Neural cell (in vitro differentiated cells): Measurements from ENCODE around the gene LRGUK. TPM values are rescaled to one million over a fixed set of nuclear protein-coding genes. Genes with fewer than 3 reads are reported as not detected.

Source experiments
- H2AFZ ChIP-seq: fragments of 200-600, 300-800 bp; sonication (generic), shearing (Covaris generic); 2 replicates; pipeline ENCODE4 v1.6.0; 2014; ENCODE audit warnings: low read depth, mild to moderate bottlenecking, antibody characterized with exemption, low read length, moderate library complexity
- H3F3A ChIP-seq: fragments of 200-600 bp; shearing (Covaris generic); 2 replicates; pipeline ENCODE4 v1.6.1; 2016; ENCODE audit warnings: mild to moderate bottlenecking, moderate library complexity, mixed read lengths, antibody characterized with exemption, low read length; ENCODE audit not compliant: insufficient read depth, poor library complexity, severe bottlenecking
- H3K27ac ChIP-seq: fragments of 200-600, 300-800 bp; sonication (generic), shearing (Covaris generic); 2 replicates; pipeline ENCODE4 v1.5.1; 2014; ENCODE audit warnings: mild to moderate bottlenecking, low read length, moderate library complexity
- H3K27me3 ChIP-seq: fragments of 300-800, 200-600 bp; sonication (generic), shearing (Covaris generic); 2 replicates; pipeline ENCODE4 v1.6.0; 2014; ENCODE audit warnings: mild to moderate bottlenecking, low read depth, low read length, moderate library complexity; ENCODE audit not compliant: insufficient read depth
- H3K36me3 ChIP-seq: fragments of 300-800, 200-600 bp; sonication (generic), shearing (Covaris generic); 2 replicates; pipeline ENCODE4 v1.5.1; 2014; ENCODE audit warnings: mild to moderate bottlenecking, antibody characterized with exemption, low read length, moderate library complexity; ENCODE audit not compliant: insufficient read depth
- H3K4me2 ChIP-seq: fragments of 300-800, 200-600 bp; sonication (generic), shearing (Covaris generic); 2 replicates; pipeline ENCODE4 v1.6.0; 2014; ENCODE audit warnings: mild to moderate bottlenecking, low read length
- H3K4me3 ChIP-seq: fragments of 300-800, 200-600 bp; sonication (generic), shearing (Covaris generic); 2 replicates; pipeline ENCODE4 v1.5.1; 2014; ENCODE audit warnings: mild to moderate bottlenecking, low read length, moderate library complexity
- H3K79me2 ChIP-seq: fragments of 200-600 bp; shearing (Covaris generic); replicated peaks from 2 replicates; pipeline ENCODE4 v1.6.0; 2014; ENCODE audit warnings: mild to moderate bottlenecking, low read length, moderate library complexity; ENCODE audit not compliant: insufficient read depth
- H3K9ac ChIP-seq: fragments of 300-800, 200-600 bp; sonication (generic), shearing (Covaris generic); 2 replicates; pipeline ENCODE4 v1.6.1; 2016; ENCODE audit warnings: mild to moderate bottlenecking, low read length, mixed read lengths
- H3K9me2 ChIP-seq: fragments of 200-600 bp; shearing (Covaris generic); 2 replicates; pipeline ENCODE4 v1.6.1; 2016; ENCODE audit warnings: mild to moderate bottlenecking, low read length, mixed read lengths; ENCODE audit not compliant: insufficient read depth
- H3K9me3 ChIP-seq: fragments of 200-600, 300-800 bp; sonication (generic), shearing (Covaris generic); 2 replicates; pipeline ENCODE4 v1.6.1; 2016; ENCODE audit warnings: mild to moderate bottlenecking, mixed run types, low read length, moderate library complexity, mixed read lengths
- H4K20me1 ChIP-seq: fragments of 200-600 bp; shearing (Covaris generic); 2 replicates; pipeline ENCODE4 v1.6.1; 2016; ENCODE audit warnings: mild to moderate bottlenecking, mixed run types; ENCODE audit not compliant: insufficient read depth
- CTCF ChIP-seq: fragments of 450-650 bp; IDR thresholded peaks from 2 replicates; pipeline ENCODE4 v1.5.1; 2014; ENCODE audit warnings: antibody characterized with exemption, mild to moderate bottlenecking, moderate library complexity; ENCODE audit not compliant: poor library complexity, severe bottlenecking
- EP300 ChIP-seq: fragments of 450-650 bp; conservative IDR thresholded peaks from 2 replicates; pipeline ENCODE4 v1.6.1; 2014; ENCODE audit warnings: antibody characterized with exemption, mild to moderate bottlenecking, moderate library complexity; ENCODE audit not compliant: poor library complexity, severe bottlenecking
- EZH2 ChIP-seq: fragments of 200-600, 300-800 bp; shearing (Covaris generic), sonication (generic); IDR thresholded peaks from 2 replicates; pipeline ENCODE4 v1.6.1; 2014; ENCODE audit warnings: antibody characterized with exemption, low read length, borderline replicate concordance, mild to moderate bottlenecking; ENCODE audit not compliant: insufficient read depth, poor library complexity, severe bottlenecking
- MXI1 ChIP-seq: fragments of 450-650 bp; conservative IDR thresholded peaks from 2 replicates; pipeline ENCODE4 v1.6.1; 2014; ENCODE audit warnings: antibody characterized with exemption, mild to moderate bottlenecking; ENCODE audit not compliant: poor library complexity, severe bottlenecking
- POLR2AphosphoS5 ChIP-seq: IDR thresholded peaks from 2 replicates; pipeline ENCODE4 v1.6.1; 2012
- RAD21 ChIP-seq: fragments of 450-650 bp; conservative IDR thresholded peaks from 2 replicates; pipeline ENCODE4 v1.6.1; 2014; ENCODE audit warnings: antibody characterized with exemption, mild to moderate bottlenecking, moderate library complexity
- REST ChIP-seq: IDR thresholded peaks from 2 replicates; pipeline ENCODE4 v1.6.1; 2012; ENCODE audit warnings: borderline replicate concordance
- SMC3 ChIP-seq: fragments of 450-650 bp; conservative IDR thresholded peaks from 2 replicates; pipeline ENCODE4 v1.6.1; 2014; ENCODE audit warnings: antibody characterized with exemption, mild to moderate bottlenecking, moderate library complexity; ENCODE audit not compliant: poor library complexity
- TAF1 ChIP-seq: IDR thresholded peaks from 2 replicates; pipeline ENCODE4 v1.6.1; 2012; ENCODE audit warnings: low read depth
- polyA plus RNA-seq: library from polyadenylated mRNA; depleted of rRNA; stranded (reverse); fragments of >200 nt; gene quantifications from 2 replicates; pipeline ENCODE4 v1.2.3, GENCODE V29; 2014

Gene LRGUK
- polyA plus RNA-seq, 1 donor from 2014 or later, result 4.9 TPM

GRCh38 chr7:134188311-134188710, 61.2 kb downstream of the LRGUK start:
- Histone ChIP-seq H4K20me1 (no peaks in the 10 kb centered on the region), H3K79me2 (no peaks in the 10 kb centered on the region)
- TF ChIP-seq MXI1, result no peak
- no peak for TF ChIP-seq TAF1
- no peak for TF ChIP-seq REST

GRCh38 chr7:134189559-134189958, 62.4 kb downstream of the LRGUK start:
- Histone ChIP-seq H4K20me1 (no peaks in the 10 kb centered on the region), H3K9me3 (no peaks in the 10 kb centered on the region), H3K27ac (no peak overlapping the region), H3K79me2 (no peaks in the 10 kb centered on the region), H3K27me3 (no peaks in the 10 kb centered on the region), H3K9me2 (no peaks in the 10 kb centered on the region), H3F3A (no peaks in the 10 kb centered on the region), H3K4me3 (no peak overlapping the region), H3K4me2 (no peak overlapping the region), H3K36me3 (no peaks in the 10 kb centered on the region), H2AFZ (no peak overlapping the region), H3K9ac (no peak overlapping the region)
- TF ChIP-seq SMC3, result no peak
- no peak for TF ChIP-seq REST
- peak; percentile 65 for TF ChIP-seq POLR2AphosphoS5
- peak; percentile 82 for TF ChIP-seq EP300
- TF ChIP-seq MXI1, result no peak
- no peak for TF ChIP-seq TAF1

More at GRCh38 chr7:134188311-134188710, 61.2 kb downstream of the LRGUK start:
- Histone ChIP-seq H3K4me3 (no peak overlapping the region), H2AFZ (no peak overlapping the region), H3F3A (no peaks in the 10 kb centered on the region), H3K27ac (no peak overlapping the region), H3K4me2 (no peak overlapping the region), H3K9ac (no peak overlapping the region), H3K27me3 (no peaks in the 10 kb centered on the region), H3K9me2 (no peaks in the 10 kb centered on the region), H3K9me3 (no peaks in the 10 kb centered on the region), H3K36me3 (no peaks in the 10 kb centered on the region)

- TF ChIP-seq CTCF (no peak), EZH2 (no peak), RAD21 (no peak), REST (no peak), TAF1 (no peak), SMC3 (no peak), POLR2AphosphoS5 (no peak), MXI1 (no peak), EP300 (no peak)
- Histone ChIP-seq H3K4me2 (no peak overlapping the region), H3K9me2 (no peaks in the 10 kb centered on the region), H3K27me3 (no peaks in the 10 kb centered on the region), H4K20me1 (no peaks in the 10 kb centered on the region), H3K9ac (no peak overlapping the region), H3K9me3 (no peaks in the 10 kb centered on the region), H3F3A (no peaks in the 10 kb centered on the region), H3K36me3 (no peaks in the 10 kb centered on the region), H3K4me3 (no peak overlapping the region), H2AFZ (no peak overlapping the region), H3K27ac (no peak overlapping the region), H3K79me2 (no peaks in the 10 kb centered on the region)
These were observed 64.7 kb downstream of the LRGUK start for GRCh38 chr7:134191876-134192275.
